SIG-M5 treated with dmso at 0.1 percent for 504 hours (cell line): ENCODE results near the gene NUP98.
"Not testable (repeated sequence)": the region's sequence is repeated elsewhere in the genome, so short reads cannot be mapped to it uniquely, and the experiment has no call there.

ENCODE experiments used
- DNase-seq: peaks from one replicate; lab custom pipeline; 2025; ENCODE audit not compliant: unreplicated experiment; lab: John Stamatoyannopoulos, UW

Gene NUP98

GRCh38 chr11:3644817-3645235 lies 152.5 kb downstream of the NUP98 start, which contains the start of gene ART1:
Gene ART1 (plus strand): TSS chr11:3645128. CDS start chr11:3659214, 14,086 bp downstream.
- DNase-seq = peak; percentile 11

- DNase-seq = not testable (repeated sequence)
Measured at GRCh38 chr11:3643102-3643546, 154.2 kb downstream of the NUP98 start.

GRCh38 chr11:3642071-3642951 lies 155.0 kb downstream of the NUP98 start:
- no peak for DNase-seq

GRCh38 chr11:3641701-3642070 lies 155.7 kb downstream of the NUP98 start, which contains the start of gene ART5:
Gene ART5 (minus strand): TSS chr11:3641992. CDS start chr11:3641862, 130 bp downstream.
- DNase-seq = no peak

- no peak for DNase-seq
Measured at GRCh38 chr11:3641191-3641590, 156.2 kb downstream of the NUP98 start.

GRCh38 chr11:3639841-3640240 lies 157.5 kb downstream of the NUP98 start:
- DNase-seq = no peak

- DNase-seq = no peak
Measured at GRCh38 chr11:3638513-3638912, 158.8 kb downstream of the NUP98 start.

- DNase-seq = no peak
Measured at GRCh38 chr11:3637201-3637600, 160.2 kb downstream of the NUP98 start.

- no peak for DNase-seq
Measured at GRCh38 chr11:3635641-3636375, 161.5 kb downstream of the NUP98 start.

GRCh38 chr11:3632070-3632660 lies 165.2 kb downstream of the NUP98 start:
- DNase-seq = no peak

- DNase-seq = no peak
Measured at GRCh38 chr11:3631331-3631730, 166.0 kb downstream of the NUP98 start.

- no peak for DNase-seq
Measured at GRCh38 chr11:3627291-3627690, 170.1 kb downstream of the NUP98 start.

GRCh38 chr11:3626250-3626960 lies 170.9 kb downstream of the NUP98 start:
- no peak for DNase-seq
